ENCODE measurements around the gene PLEKHF1.

GRCh38 chr19:29706635-29707034, 41.4 kb downstream of the PLEKHF1 start:
- no peak for TF ChIP-seq CTCF (conservative IDR thresholded peaks at IDR 0.05 in 1 of 2, IDR thresholded peaks at IDR 0.05 in 1 of 2; ENCODE audit: low read depth in 1 of 2, low read length in 2 of 2)
- TF ChIP-seq EZH2 (IDR thresholded peaks at IDR 0.05; ENCODE audit: low read length, missing control alignments), result no peak

Measured in fibroblast of lung (primary cell).